ENCODE results near the gene PARP15.

Gene PARP15

DNA sequence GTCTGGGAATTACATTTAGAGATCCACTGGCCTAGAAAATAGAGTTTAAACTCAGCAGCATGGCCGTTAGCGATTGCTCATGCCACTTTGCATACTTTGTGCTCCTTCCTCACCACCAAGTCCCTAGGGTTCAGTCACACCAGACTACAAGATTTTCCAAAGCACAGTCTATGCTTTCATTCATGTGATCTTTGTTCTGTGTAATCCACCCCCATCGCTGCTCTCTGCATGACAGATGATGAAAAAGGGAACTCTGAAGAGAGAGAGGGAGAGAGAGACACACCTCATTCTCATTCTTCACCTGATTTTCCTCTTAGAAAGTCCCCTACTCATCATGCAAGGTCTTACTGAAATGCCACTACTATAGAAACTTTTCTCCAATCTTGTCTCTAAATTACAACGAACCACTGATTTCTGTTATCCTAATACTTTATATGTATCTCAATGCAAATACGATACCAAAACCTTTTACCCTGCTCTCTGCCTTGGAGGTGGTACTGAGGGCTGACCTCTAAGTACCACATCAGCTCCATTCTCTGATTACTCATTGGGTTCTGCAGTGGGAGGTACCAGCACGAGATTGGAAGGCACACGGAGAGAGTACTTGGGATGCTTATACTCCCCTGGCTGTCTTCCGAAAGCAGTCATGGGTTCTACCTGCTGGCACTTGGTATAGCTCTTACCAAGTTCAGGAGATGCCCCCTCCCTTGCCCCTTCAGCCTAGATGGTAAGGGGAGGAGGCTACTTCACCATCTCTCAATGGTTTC is 1.1 kb upstream of the PARP15 start:
- DNase-seq: no peak

DNA sequence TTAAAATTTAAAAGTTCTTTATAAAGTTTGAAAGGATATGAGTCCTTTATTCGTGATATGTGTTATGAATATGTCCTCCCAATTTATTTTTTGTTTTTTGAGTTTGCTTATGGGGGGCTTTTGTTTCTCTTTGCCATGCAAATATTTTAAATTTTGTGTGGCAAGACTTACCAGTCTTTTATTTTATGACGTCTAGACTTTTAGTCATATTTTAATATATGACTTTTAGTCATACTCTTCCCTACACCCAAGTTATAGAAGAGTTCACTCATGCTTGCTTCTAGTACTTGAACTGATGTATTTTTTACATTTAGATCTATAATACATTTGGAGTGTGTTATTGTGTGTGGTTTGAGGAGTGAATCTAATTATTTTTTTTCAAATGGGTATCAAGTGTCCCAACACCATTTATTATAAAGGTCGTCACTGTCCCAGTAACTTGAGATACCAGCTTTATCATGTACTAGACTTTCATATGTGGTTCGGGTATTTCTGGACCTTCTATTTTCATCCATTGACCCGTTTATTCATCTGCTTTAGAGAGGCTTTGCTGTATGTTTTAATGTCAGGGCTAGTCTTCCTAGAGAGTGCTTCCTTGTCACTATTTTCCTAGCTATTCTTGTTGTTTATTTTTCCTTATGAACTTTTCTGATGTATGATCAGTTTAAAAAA is 755 bp downstream of the PARP15 start:
- no peak for DNase-seq

DNA sequence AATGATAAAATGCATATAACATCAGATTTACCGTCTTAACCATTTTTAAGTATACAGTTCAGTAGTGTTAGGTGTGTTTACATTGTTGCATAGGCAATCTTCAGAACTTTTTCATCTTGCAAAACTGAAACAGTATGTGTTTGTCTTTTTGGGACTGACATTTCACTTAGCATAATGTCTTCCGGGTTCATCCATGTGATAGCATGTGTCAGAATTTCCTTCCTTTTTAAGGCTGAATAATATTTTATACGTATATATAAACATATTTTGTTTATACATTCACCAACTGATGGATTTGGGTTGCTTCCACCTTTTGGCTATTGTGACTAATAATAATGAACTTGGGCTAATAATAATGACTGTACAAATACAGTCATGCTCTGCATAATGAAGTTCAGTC is 3.0 kb downstream of the PARP15 start:
- no peak for DNase-seq

DNA sequence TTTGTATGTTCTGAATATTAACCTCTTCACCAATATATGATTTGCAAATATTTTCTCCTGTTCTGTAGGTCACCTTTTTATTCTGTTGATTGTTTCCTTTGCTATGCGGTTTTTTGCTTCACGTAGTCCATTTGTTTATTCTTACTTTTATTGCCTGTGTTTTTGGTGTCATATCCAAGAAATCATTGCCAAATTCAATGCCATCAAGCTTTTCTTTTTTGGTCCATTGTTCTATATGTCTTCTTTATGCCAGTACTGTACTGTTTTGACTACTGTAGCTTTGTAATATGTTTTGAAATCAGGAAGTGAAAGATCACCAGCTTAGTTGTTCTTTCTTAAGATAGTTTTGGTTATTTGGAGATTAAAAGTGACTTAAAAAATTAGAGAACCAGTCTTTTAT is 4.2 kb downstream of the PARP15 start:
- DNase-seq: no peak

DNA sequence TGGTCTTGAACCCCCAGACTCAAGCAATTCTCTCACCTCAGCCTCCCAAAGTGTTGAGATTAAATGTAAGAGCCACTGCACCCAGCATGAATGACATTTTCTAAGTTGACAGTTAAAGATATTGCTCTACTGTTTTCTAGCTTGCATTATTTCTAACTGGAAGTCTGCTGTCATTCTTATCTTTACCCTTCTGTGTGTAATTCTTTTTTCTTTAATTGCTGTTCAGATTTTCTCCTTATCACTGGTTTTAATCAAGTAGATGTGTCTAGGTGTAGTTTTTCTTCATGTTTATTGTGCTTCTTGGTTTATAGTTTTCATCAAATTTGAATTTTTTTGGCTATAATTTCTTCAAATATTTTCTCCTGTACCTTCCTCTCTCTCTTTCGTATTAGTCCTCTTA is 4.9 kb downstream of the PARP15 start:
- DNase-seq: no peak

DNA sequence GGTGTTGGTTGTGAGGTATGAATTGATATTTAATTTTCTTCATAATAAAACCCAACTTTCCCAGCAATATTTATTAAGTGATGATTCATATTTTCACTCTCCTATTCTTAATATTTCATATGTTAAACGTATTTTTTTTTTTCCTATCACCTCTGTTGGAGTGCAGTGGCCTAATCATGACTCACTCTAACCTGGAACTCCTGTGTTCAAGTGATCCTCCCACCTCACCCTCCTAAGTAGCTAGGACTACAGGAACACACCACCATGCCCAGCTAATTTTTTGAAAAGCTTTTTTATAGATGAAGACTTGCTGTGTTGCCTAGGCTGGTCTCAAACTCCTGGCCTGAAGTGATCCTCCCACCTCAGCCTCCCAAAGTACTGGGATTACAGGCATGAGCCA is 8.6 kb downstream of the PARP15 start:
- DNase-seq: no peak

DNA sequence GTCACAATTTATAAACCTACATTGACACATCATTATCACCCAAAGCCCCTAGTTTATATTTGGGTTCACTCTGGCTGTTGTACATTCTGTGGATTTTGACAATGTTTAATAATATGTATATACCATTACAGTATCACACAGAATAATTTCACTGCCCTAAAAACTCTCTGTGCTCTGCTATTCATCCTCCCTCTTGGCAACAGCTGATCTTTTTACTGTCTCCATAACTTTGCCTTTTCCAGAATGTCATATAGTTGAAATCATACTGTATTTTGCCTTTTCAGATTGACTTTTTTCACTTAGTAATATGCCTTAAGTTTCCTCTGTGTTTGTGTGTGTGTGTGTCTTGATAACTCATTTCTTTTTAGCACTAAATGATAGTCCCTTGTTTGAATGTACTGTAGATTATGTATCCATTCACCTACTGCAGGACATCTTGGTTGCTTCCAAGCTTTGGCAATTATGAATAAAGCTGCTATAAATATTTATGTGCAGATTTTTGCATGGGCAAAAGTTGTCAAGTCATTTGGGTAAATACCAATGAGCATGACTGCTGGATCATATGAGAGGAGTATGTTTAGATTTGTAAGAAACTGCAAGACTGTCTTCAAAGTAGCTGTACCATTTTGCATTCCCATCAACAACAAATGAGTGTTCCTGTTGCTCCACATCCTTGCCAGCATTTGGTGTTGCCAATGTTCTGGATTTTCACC is 9.5 kb downstream of the PARP15 start:
- DNase-seq: no peak

DNA sequence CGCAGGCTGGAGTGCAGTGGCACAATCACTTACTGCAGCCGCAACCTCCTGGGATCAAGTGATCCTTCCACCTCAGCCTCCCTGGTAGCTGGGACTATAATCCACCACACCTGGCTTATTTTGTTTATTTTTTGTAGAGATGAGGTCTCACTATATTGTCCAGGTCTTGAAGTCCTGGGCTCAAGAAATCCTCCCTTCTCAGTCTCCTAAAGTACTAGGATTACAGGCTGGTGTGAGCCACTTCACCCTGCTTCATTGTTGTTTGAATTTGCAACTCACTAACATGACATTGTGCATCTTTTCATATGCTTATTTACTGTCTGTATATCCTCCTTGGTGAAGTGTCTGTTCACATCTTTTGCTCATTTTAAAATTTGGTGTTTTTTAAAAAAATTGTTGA is 10.1 kb downstream of the PARP15 start:
- DNase-seq: no peak

DNA sequence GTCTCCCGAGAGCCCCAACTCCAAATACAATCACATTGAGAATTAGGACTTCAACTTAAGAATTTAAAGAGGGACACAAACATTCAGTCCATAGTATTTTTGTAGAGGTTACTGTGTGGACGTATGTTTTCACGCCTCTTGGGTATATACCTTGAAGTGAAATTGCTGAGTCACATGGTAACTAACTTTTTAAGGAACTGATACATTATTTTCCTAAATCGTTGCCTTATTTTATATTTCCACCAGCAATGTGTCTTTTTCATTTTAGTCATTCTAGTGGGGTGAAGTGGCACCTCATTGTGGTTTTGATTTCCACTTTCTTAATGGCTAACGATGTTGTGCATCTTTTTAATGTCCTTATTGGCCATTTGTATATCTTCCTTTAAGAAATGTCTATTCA is 11.8 kb downstream of the PARP15 start:
- DNase-seq: no peak

DNA sequence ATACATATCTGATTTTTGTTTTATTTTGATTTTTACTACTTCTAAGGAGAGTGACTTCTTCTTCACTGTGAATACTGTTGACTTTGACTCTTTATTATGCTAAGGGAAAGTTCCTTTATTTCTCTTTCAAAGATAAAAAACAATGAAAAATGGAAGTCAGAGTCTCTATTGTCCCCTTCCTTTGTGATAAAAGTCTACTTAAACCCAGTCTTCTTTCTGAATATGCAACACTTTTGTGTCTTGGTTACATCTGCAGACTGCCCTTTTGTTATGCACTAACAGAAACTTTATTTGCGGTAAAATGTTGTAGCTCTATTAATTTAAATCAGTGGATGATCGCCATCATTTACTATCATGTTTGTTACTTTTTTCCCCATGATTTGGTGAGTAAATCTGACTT is 13.2 kb downstream of the PARP15 start:
- DNase-seq: no peak

DNA sequence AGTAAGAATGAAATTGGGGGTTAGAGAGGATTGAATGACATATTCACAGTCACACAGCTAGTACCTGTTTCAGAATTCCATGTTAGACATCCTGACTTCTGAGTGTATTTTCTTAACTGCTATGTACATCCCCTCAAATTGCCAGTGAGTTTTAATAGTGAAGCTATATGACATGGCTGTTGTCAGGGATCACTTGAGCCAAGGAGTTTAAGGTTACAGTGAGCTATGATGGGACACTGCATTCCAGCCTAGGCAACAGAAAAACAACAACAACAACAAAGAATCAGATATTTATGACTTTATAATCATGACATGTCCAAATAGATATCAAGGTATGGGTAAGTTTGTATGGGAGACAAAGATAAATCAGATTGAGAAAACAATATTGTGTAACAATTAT is 16.6 kb downstream of the PARP15 start:
- no peak for DNase-seq

DNA sequence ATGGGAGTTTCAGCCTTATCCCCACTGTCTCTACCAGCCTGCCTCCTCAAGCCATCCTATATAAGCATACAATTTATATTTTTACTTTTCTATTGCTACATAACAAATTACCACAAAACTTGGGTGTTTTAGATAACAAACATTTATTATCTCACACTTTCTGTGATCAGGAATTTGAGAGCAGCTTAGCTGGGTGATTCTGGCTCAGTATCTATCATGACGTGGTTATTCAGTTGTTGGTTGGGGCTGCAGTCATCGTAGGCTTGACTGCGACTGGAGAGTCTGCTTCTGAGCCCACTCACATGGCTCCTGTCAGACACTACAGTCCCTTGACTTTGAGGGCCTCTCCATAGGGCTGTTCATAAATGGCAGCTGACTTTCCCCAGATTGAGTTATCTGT is 20.7 kb downstream of the PARP15 start:
- DNase-seq: no peak

DNA sequence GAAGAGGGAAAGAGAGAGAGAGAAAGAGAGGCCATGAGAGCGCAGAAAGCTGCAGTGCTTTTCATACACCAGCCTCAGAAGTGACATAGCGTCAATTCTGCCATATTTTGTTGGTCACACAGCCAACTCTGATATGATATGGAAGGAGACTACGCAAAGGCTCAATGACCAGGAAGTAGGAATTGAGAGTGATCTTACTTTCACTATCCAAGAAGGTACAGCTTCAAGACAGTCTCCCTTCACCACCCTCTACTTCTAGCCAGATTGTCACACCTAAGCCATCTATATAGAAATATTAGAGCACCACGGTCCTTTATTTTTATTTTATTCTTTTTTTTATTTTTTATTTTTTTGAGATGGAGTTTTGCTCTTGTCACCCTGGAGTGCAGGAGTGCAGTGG is 21.1 kb downstream of the PARP15 start:
- no peak for DNase-seq

DNA sequence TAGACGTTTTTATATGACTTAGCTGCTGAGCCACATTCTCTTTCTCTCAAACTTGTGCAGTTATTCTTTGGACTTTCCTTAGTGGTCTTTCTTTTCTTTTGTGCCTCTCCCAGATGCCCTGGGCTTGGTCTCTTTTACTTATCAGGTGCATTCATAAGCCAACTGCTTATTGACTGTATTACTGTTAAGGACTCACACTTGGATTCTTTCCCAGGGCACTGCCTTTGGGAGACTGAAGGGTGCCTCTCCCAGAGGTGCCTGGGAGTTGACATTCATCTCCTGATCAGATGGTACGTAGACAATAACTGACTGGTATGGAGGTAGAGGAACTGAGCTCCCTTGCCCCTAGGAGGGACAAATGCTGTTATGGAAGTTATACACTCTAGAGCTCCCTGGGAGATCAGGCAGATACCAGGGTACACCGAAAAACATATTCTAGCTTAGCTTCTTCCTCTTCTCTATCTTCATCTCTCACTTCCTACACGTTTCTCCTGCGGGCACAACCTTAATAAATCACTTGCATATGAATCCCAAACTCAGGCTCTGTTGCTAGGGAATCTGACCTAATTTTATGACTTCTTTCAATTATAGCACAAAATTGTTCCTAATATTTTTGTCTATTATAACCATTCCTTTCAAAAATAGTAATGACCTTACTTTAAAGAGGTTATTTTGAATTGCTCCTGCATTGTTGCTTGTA is 24.7 kb downstream of the PARP15 start:
- no peak for DNase-seq

DNA sequence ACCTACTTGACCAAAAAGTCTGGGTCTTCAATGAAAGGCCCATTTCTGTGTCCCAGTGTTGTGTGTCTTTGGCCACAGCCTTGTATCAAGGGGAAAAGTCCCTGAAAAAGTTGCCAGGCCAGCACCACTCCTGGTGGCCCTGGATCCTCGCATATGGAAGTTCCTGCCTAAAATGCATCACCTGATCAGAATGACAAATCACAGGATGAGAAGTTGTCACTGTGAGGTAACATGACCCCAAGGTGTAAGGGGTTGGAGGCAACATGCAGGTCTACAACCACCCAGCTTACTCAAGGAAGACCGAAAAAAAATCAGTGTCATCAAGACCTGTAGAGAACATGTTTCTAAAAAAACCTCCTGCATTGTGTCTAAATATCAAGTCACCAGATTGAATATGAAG is 25.6 kb downstream of the PARP15 start:
- DNase-seq: no peak

DNA sequence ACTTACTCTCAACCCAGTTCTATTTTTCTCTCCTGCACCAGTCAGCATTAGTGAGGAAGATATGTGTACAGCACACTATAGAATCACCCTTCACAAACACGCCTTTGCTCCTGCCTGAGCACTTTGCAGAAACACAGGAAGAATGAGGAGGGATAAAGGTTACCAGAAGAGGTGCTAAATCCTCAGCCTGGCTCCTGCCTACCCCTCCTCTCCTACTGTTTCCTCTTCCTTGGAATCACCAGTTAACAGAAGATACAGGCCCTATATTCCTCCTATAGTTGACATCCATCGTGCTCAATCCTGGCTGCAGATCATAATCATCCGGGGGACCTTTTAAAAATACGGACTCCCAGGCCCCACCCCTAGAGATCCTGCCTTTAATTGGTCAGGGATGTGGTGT is 28.9 kb downstream of the PARP15 start:
- no peak for DNase-seq

DNA sequence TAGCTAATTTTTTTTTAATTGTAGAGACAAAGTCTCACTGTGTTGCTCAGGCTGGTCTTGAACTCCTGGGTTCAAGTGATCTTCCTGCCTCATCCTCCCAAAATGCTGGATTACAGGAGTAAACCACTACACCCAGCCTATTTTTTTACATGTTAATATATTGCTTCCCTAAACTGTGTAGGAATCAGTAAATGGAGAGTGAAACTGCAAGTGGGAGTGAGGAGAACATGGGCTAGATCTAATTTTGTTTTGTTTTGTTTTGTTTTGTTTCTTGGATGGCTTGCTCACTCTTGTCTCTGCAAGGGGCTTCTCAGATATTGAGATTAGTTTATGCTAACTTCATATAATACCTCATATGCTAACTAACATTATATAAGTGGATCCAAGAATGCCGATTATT is 31.5 kb downstream of the PARP15 start:
- DNase-seq: no peak

DNA sequence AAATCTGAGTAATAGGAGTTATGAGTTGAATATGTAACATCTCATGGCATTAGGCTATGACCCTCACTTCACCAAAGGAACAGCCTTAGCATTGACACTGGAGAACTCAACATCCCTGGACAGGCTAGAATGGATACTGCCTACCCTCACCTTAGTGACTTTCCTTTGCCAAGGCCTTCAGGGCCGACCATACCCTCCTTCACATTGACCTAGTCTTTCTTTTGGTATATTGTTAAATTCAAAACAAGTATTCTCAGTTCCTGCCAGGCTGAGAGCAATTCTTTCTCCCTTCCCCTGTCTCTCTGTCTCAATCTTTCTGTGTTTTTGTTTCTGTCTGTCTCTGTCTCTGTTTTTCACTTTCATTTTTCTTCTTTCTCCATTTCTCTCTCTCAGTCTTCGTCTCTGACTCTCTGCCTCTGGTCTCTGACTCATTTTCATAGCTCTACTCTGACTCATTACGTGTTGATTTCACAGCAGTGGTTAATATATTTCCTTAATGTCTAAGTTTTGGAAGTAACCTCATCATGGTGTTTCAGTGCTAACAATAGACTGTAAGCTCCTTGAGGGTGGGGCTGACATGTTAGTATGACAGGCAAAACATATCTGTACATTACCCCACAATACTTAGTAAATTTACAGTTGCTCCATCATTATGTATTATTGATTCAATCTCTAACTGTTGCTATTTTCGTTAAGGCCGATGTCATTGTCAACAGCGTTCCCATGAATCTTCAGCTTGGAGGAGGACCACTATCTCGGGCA is 32.5 kb downstream of the PARP15 start:
- no peak for DNase-seq

DNA sequence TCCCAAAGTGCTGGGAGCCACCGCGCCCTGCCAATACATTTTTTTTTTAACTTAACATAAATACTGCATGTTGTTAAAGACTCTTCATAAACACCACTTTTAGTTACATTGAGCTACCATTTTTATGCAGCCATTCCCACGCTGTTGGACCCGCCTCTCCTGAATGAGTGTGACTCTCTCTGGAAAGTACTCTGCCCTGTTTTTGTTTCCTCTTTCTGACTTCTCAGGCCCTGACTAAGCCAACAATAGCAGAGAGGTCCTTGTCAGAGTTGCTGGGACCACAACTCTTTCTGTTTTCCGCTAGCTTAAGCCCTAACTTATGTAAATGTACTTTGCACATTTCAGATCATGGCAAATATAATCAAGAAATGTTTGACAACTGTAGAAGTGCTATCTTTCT is 35.2 kb downstream of the PARP15 start:
- no peak for DNase-seq

DNA sequence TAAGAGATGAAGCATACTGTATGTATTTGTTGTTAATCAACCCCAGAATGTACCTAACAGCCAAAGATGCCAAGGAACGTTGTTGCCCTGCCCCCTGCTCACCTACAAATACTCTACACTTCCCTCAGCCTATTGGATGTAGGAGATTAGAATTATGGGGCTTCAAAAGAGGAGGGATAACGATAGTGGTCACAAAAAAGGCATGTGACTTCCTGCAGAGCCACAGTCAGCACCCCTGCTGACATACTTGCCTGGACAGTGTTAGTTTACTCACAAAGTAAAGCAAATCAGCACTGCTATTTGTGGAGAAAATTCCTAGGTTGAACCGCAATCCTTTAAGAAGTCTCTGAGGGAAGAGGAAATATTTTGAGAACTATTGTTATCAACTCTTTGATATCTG is 37.9 kb downstream of the PARP15 start:
- no peak for DNase-seq

DNA sequence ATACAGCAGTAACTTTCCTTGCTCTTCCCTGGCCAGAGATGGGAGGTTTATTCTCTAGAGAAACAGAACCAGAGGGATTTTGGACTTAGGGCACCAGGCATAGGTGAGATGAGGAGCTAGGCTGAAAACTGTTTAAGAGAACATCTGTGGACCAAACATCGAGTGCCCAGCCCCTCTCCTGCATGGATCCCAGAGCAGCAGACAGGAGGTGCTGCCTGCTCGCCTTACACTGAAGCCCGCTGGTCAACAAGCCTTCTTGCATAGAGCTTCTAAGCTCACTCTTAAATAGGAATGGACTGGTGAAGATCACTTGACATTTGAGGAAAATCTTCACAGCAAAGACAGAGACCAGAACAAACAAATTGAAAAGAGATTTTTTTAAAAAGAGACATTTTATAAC is 41.2 kb downstream of the PARP15 start:
- DNase-seq: no peak

DNA sequence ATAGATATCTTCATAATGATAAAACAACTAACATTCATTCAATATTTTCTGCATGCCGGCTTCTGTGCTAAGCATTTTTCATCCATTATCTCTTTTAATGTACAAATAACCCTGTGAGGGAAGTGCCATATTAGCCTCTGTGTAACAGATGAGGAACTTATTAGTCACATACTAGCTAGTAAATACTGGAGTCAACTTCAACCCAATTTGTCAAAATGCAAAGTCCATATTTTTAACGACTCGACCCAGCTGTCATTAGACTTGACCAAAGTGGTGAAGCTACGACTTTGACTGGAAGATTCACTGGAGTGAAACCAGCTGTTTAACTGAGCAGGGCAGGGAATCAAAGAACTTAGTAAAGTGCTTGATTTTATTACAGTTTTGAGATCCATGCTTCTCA is 41.6 kb downstream of the PARP15 start:
- no peak for DNase-seq

DNA sequence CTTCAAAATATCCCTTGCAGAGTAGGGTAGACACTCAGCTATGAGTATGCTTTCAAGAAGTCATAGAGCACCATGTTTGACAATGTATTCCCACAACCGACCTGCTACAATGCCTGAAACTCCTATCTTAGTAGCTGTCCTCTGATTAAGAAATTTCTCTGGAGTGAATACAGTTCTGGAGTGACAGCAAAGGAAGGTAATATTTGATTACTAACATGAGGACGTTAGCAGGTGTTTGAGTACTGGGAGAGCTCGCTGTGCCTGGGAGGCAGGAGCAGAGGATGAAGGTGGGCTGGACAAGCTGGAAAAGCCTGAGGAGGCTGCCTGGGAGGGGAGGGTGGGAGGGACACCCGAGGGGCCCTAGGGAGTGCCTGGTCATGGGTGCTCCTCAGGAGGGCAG is 42.9 kb downstream of the PARP15 start:
- DNase-seq: no peak

Measured in NCI-H2171 (cell line).